ENCODE measurements around the gene PIK3R1. TPM values are rescaled to one million over a fixed set of nuclear protein-coding genes. Genes with fewer than 3 reads are reported as not detected.

Gene PIK3R1
- total RNA-seq, 1 experiment from 2014 or later = 11.3 TPM

DNA sequence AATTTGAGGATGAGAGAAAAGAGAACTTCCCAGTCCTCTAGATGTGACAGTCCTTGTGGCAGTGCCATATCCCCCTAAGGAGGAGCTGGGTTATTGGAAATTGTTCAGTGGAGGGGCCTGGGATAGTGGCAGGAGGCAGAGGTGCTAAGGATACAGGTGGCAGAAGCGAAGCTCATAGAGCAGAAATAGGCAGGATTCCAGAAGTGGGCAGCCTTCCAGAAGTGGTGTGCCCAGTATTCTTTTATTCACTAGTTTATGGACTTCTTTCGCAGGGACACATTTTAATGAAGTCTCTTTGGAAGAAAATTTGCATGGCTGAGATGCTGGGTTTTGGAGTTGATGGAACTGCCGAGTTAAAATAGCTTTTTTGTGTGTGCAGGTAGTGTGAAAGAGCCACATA is 6.8 kb downstream of the PIK3R1 start:
- no peak overlapping the region for H2BK20ac ChIP-seq (ENCODE audit: low read depth, low read length, poor library complexity, severe bottlenecking)
- Mint-ChIP-seq H3K9me3 (no peaks in the 10 kb centered on the region), H3K27ac (no peak overlapping the region), H3K36me3 (ENCODE audit: insufficient read depth in 1 of 3, low read depth in 3 of 3) (peaks cover 0 to 5% (median 2%) of the 10 kb centered on the region in 3 experiments; a peak in 3 of 7 replicates), H3K4me1 (peaks cover 6 to 8% of the 10 kb centered on the region in 2 experiments), H3K4me3 (no peak overlapping the region), H3K27me3 (ENCODE audit: low read depth) (peaks cover 62% of the 10 kb centered on the region)
- no peak overlapping the region for H3T11ph ChIP-seq (ENCODE audit: low read length)
- no peaks in the 10 kb centered on the region for H4K20me1 ChIP-seq (ENCODE audit: control insufficient read depth, insufficient read depth, insufficient read length)
- no peak overlapping the region for H4K5ac ChIP-seq (ENCODE audit: insufficient read length, low read depth, low read length)
- no peaks in the 10 kb centered on the region for H3K9me3 ChIP-seq (ENCODE audit: control insufficient read depth, low read depth, low read length)
- H3K56ac ChIP-seq (ENCODE audit: insufficient read length, low read depth, low read length) = no peak overlapping the region
- H3K79me1 ChIP-seq (ENCODE audit: insufficient read depth, low read depth, low read length, poor library complexity, severe bottlenecking) = no peaks in the 10 kb centered on the region
- no peak overlapping the region for H4K91ac ChIP-seq (ENCODE audit: insufficient read length, low read depth, low read length)
- no peak overlapping the region for H3K9ac ChIP-seq (ENCODE audit: extremely low read depth, insufficient read length, low read length)
- H3K79me2 ChIP-seq (ENCODE audit: insufficient read depth, low read length) = peaks cover 3% of the 10 kb centered on the region; the same call in 1 of the 2 replicates
- no CpG with 5 or more reads among the region's 3 CpGs for WGBS (ENCODE audit: extremely low coverage, insufficient read length, low lambda C conversion rate)
- H2BK15ac ChIP-seq (ENCODE audit: low read depth, low read length) = no peak overlapping the region
- H3K4ac ChIP-seq (ENCODE audit: low read depth, low read length) = no peak overlapping the region
- TF ChIP-seq, protein P1, sequence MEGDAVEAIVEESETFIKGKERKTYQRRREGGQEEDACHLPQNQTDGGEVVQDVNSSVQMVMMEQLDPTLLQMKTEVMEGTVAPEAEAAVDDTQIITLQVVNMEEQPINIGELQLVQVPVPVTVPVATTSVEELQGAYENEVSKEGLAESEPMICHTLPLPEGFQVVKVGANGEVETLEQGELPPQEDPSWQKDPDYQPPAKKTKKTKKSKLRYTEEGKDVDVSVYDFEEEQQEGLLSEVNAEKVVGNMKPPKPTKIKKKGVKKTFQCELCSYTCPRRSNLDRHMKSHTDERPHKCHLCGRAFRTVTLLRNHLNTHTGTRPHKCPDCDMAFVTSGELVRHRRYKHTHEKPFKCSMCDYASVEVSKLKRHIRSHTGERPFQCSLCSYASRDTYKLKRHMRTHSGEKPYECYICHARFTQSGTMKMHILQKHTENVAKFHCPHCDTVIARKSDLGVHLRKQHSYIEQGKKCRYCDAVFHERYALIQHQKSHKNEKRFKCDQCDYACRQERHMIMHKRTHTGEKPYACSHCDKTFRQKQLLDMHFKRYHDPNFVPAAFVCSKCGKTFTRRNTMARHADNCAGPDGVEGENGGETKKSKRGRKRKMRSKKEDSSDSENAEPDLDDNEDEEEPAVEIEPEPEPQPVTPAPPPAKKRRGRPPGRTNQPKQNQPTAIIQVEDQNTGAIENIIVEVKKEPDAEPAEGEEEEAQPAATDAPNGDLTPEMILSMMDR (conservative IDR thresholded peaks at IDR 0.05) = no peak
- H2BK120ac ChIP-seq (ENCODE audit: low read depth, low read length, poor library complexity, severe bottlenecking) = no peak overlapping the region
- no peak overlapping the region for H3K27ac ChIP-seq (ENCODE audit: insufficient read length, low read depth, low read length)
- no peaks in the 10 kb centered on the region for H3K23me2 ChIP-seq (ENCODE audit: insufficient read length, low read depth, low read length, poor library complexity, severe bottlenecking)
- no peak overlapping the region for H3K4me2 ChIP-seq (ENCODE audit: insufficient read depth, insufficient read length, low read length)
- H3K27me3 ChIP-seq (ENCODE audit: insufficient read depth, low read length) = peaks cover 9% of the 10 kb centered on the region
- H4K8ac ChIP-seq (replicated peaks; ENCODE audit: insufficient read length, low read depth, low read length) = no peak overlapping the region
- H2BK5ac ChIP-seq (ENCODE audit: insufficient read length, low read length) = no peak overlapping the region
- no peak overlapping the region for H3K14ac ChIP-seq (ENCODE audit: insufficient read depth, low read length)
- H2AFZ ChIP-seq (ENCODE audit: low read length) = no peak overlapping the region
- no peak overlapping the region for H3K23ac ChIP-seq (ENCODE audit: insufficient read length, low read depth, low read length)
- no peak for DNase-seq
- no peaks in the 10 kb centered on the region for H3K4me1 ChIP-seq (ENCODE audit: insufficient read depth, low read length)
- no peak overlapping the region for H3K18ac ChIP-seq (ENCODE audit: insufficient read length, low read depth, low read length)
- no peak overlapping the region for H2AK5ac ChIP-seq (ENCODE audit: insufficient read length, low read length)
- H2BK12ac ChIP-seq (ENCODE audit: insufficient read length, low read depth, low read length) = no peak overlapping the region

Data from H9 (cell line).